Measurements from ENCODE around the gene ATP2C1. TPM values are rescaled to one million over a fixed set of nuclear protein-coding genes. Genes with fewer than 3 reads are reported as not detected.
"Not testable (repeated sequence)": the region's sequence is repeated elsewhere in the genome, so short reads cannot be mapped to it uniquely, and the experiment has no call there.

The ATP2C1 gene
- total and polyA plus RNA-seq, 2 of the 13 experiments (the other 11 are each of a cell fraction or from before 2014, with no cell fraction given) = 32.4 to 37.6 TPM

GRCh38 chr3:130971208-130971607, 77.3 kb downstream of the ATP2C1 start (continued):
- TF ChIP-seq NFYC (CRISPR knock-in tag; IDR thresholded peaks at IDR 0.05) (no peak), ETS1 (CRISPR knock-in tag; IDR thresholded peaks at IDR 0.05) (no peak), THAP9 (CRISPR knock-in tag; IDR thresholded peaks at IDR 0.05; ENCODE audit: borderline replicate concordance) (no peak), ZNF703 (CRISPR knock-in tag; IDR thresholded peaks at IDR 0.05; ENCODE audit: borderline replicate concordance) (no peak)

GRCh38 chr3:130972592-130972991, 78.7 kb downstream of the ATP2C1 start:
- ATAC-seq; H3K9me3 ChIP-seq (ENCODE audit: low read length); H3K27me3 ChIP-seq (ENCODE audit: control insufficient read depth in 1 of 2, insufficient read depth in 2 of 2, low read length in 2 of 2); BruUV-seq (replicated peaks); H3K79me2 ChIP-seq (ENCODE audit: insufficient read depth, low read length); H3K27ac ChIP-seq (ENCODE audit: extremely low read length, insufficient read depth, low read length); DNase-seq (ENCODE audit: low spot score); POLR2A ChIA-PET; CTCF ChIA-PET (ENCODE audit: low intra/inter-chr PET ratio, low total read pairs); FAIRE-seq; H3K4me1 ChIP-seq (ENCODE audit: insufficient read depth, low read length); H3K4me3 ChIP-seq (replicated peaks in 1 of 3; ENCODE audit: insufficient read depth in 1 of 3, low read depth in 2 of 3, low read length in 3 of 3); intact Hi-C loops (cut with micrococcal nuclease; ENCODE audit: unreplicated experiment); H4K20me1 ChIP-seq (ENCODE audit: insufficient read depth, low read length); H3K36me3 ChIP-seq (replicated peaks in 1 of 2; ENCODE audit: control insufficient read depth in 1 of 2, insufficient read depth in 2 of 2, low read length in 2 of 2); in situ Hi-C loops (cut with HindIII; ENCODE audit: extremely low pct_ligation_motif_present, low pct_unique_long_range_greater_than_20kb); H3K9ac ChIP-seq (ENCODE audit: insufficient read depth, low read depth, low read length); H3K4me2 ChIP-seq (ENCODE audit: low read depth, low read length); H2AFZ ChIP-seq (ENCODE audit: low read length): not testable (repeated sequence)
- WGBS (ENCODE audit: low lambda C conversion rate) = 93% methylated on average over 2 of the region's 2 CpGs

All from HepG2 (cell line).